ENCODE measurements around the gene GAS7. TPM values are rescaled to one million over a fixed set of nuclear protein-coding genes. Genes with fewer than 3 reads are reported as not detected.

The GAS7 gene
- total and polyA plus RNA-seq, 10 of the 15 experiments (the other 5 are each of a cell fraction or from before 2014, with no cell fraction given), result 2.3 to 53.4 (median 24.0) TPM

DNA sequence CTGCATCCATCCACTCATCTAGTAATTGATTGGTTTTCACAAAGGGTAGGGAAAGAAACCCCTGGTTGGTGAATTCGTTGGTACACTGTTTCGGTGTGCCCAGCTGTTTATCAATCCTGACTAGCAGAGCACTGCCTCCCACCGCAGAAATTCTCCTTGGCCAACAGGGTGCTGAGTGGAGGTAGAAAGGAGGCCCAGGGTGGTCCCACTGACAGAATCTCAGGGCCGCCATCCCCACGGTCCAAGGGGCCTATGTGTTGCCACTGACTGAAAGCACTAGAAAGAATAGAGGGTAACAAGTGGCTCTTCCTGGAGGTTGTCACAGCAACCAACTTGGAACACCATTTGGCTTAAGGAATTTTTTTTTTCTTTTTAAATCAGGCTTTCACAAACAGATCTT, 284.9 kb downstream of the GAS7 start (continued):
- TF ChIP-seq, protein P1, sequence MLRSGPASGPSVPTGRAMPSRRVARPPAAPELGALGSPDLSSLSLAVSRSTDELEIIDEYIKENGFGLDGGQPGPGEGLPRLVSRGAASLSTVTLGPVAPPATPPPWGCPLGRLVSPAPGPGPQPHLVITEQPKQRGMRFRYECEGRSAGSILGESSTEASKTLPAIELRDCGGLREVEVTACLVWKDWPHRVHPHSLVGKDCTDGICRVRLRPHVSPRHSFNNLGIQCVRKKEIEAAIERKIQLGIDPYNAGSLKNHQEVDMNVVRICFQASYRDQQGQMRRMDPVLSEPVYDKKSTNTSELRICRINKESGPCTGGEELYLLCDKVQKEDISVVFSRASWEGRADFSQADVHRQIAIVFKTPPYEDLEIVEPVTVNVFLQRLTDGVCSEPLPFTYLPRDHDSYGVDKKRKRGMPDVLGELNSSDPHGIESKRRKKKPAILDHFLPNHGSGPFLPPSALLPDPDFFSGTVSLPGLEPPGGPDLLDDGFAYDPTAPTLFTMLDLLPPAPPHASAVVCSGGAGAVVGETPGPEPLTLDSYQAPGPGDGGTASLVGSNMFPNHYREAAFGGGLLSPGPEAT (IDR thresholded peaks at IDR 0.05; ENCODE audit: low read depth), result no peak
- TF ChIP-seq ZNF207 (IDR thresholded peaks at IDR 0.05; ENCODE audit: borderline replicate concordance), result no peak
- no peak for TF ChIP-seq ZNF274 (IDR thresholded peaks at IDR 0.05; ENCODE audit: insufficient read depth, insufficient read length)

DNA sequence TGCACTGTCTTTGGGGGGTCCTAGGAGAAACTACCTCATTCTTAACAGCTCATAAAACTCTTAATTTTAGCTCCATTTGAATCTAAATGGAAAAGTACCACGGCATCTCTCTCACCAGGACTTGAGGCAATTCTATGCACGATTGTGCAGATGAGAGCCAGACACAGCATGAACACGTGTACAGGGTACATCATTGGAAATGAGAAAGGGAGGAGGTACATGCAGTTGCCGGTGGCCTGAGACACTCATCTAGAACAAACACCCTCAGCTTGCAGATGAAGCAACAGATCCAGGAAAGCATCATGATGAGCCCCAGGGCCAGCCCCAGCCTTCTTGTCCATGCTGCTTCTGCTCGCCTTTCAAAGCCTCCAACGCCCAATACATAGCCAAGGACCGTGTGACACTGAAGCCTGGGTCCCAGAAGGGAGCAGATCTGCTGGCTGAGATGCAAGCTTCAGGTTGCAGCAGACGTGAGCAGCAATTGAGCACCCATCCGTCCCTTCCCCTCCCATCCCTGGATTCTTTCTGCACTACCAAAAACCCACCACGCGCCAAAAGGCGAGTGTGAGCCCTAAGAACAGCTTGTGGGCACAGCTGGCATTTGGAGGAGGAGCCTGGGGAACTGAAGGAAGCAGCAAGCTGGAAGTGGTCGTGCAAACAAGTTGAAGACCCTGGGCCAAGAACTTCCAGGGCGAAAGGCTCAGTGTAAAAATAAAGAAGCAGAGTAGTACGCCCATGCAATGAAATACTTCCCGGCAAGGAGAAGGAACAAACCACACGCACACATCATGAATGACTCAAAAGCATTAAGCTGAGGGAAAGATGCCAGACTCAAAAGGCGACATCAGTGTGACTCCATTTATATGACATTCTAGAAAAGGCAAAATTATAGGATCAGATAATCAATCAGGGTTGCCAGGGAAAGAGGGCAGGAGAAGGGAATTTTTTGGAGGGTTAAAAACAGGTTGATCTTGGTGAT, 286.0 kb downstream of the GAS7 start:
- Histone ChIP-seq H3K4me3 (no peak overlapping the region), H4K20me1 (ENCODE audit: control insufficient read depth, insufficient read depth) (no peaks in the 10 kb centered on the region), H3K27ac (ENCODE audit: control insufficient read depth, insufficient read depth) (no peak overlapping the region), H3K9me3 (replicated peaks; ENCODE audit: control insufficient read depth, insufficient read depth, low read length) (no peaks in the 10 kb centered on the region), H2AFZ (ENCODE audit: control insufficient read depth, low read depth, low read length) (no peak overlapping the region), H3K27me3 (replicated peaks in 1 of 2; ENCODE audit: control insufficient read depth in 2 of 2, insufficient read depth in 2 of 2, low read length in 1 of 2) (peaks cover 0 to 2% of the 10 kb centered on the region in 2 experiments; a peak in 2 of 4 replicates), H3K79me2 (ENCODE audit: control insufficient read depth, insufficient read depth, low read length) (no peaks in the 10 kb centered on the region), H3K4me2 (ENCODE audit: control insufficient read depth, insufficient read depth) (no peak overlapping the region), H3K4me1 (ENCODE audit: control insufficient read depth, insufficient read depth, low read length) (no peaks in the 10 kb centered on the region), H3K9ac (ENCODE audit: control insufficient read depth, insufficient read depth, low read length) (no peak overlapping the region), H3K36me3 (ENCODE audit: control insufficient read depth in 2 of 2, insufficient read depth in 2 of 2, low read length in 1 of 2) (no peaks in the 10 kb centered on the region; a peak in 1 of 4 replicates)
- RAD21 ChIA-PET (ENCODE audit: unreplicated experiment), result no interaction called here
- intact Hi-C loops (cut with micrococcal nuclease; ENCODE audit: unreplicated experiment) (no loop called here), in situ Hi-C loops (cut with MboI) (no loop called here)
- WGBS (ENCODE audit: insufficient coverage, insufficient replicate concordance, low lambda C conversion rate, missing lambda C conversion rate), result 66% methylated on average over 18 of the region's 18 CpGs
- FAIRE-seq (no peak), DNase-seq (ENCODE audit: low read depth, low spot score) (no peak), ATAC-seq (no peak)
- TF ChIP-seq DPF2 (IDR thresholded peaks at IDR 0.05) (no peak), ATF7 (IDR thresholded peaks at IDR 0.05; ENCODE audit: low read depth) (no peak), ESRRA (IDR thresholded peaks at IDR 0.05; ENCODE audit: low read length) (no peak), CHD2 (IDR thresholded peaks at IDR 0.05; ENCODE audit: borderline replicate concordance, low read depth, low read length) (no peak), EED (IDR thresholded peaks at IDR 0.05; ENCODE audit: low read depth) (no peak), RCOR1 (conservative IDR thresholded peaks at IDR 0.05; ENCODE audit: low read depth, low read length) (no peak)
- CTCF ChIA-PET, result no interaction called here
- SMC1A ChIA-PET (ENCODE audit: uncharacterized antibody, unreplicated experiment), result no interaction called here
- no TSS peak for BruUV-seq (replicated peaks)
- POLR2A ChIA-PET, result no interaction called here
